DOHH2 (cell line): ENCODE results near the gene MUC5AC.

Experiments used
- EZH2phosphoT487 ChIP-seq: fragments of 200-600 bp; sonication (generic); IDR thresholded peaks from 2 replicates; pipeline ENCODE4 v1.6.1; 2017; ENCODE audit warnings: borderline replicate concordance, mild to moderate bottlenecking, antibody characterized with exemption, low read length, moderate library complexity, mixed read lengths
- TF ChIP-seq, protein P1 (sequence below): fragments of 200-600 bp; sonication (generic); IDR thresholded peaks from one replicate; pipeline ENCODE4 v1.5.1; 2014; ENCODE audit warnings: antibody characterized with exemption, mild to moderate bottlenecking, low read depth, low read length; ENCODE audit not compliant: poor library complexity, severe bottlenecking

DNA sequence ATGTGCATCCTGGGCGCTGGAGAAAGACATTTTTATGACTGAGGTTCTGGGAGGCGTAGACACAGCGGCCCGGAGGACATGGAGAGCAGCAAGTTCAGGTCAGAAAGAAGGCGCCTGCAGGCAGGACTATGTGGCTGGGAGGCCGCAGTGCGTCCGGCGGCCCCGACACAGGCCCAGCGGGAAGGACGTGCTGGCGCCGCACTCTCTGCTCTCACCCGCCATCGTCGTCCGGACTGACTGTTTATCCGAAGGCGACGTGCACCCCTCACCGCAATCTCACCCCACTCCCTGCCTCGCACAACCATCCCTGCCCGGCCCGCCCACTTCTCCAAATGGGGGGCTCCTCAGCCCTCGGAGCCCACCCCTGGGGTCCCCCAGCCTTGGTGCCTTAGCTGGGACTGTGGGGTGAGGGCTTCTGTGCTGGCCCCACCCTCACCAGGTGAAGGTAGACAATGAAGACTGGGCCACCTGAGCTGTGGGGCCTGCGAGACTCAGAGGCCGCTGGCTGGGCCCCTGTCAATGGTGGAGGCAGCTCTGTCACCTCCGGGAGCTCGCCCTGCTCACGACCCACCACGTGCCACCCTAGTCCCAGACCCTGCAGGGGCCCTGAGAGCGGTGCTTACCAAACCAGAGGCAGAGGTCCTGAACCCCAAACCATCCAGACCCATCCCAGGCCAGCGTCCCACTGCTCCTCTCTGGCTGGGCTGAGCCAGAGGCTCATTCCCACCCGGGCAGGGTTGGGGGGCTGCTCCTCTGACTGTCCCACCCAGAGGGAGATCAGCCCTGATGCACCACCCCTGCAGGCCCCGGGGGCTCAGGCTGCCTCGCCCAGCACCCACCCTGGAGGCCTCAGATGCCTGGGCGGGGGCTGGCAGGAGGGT lies 48.9 kb downstream of the MUC5AC start:
- TF ChIP-seq, protein P1, sequence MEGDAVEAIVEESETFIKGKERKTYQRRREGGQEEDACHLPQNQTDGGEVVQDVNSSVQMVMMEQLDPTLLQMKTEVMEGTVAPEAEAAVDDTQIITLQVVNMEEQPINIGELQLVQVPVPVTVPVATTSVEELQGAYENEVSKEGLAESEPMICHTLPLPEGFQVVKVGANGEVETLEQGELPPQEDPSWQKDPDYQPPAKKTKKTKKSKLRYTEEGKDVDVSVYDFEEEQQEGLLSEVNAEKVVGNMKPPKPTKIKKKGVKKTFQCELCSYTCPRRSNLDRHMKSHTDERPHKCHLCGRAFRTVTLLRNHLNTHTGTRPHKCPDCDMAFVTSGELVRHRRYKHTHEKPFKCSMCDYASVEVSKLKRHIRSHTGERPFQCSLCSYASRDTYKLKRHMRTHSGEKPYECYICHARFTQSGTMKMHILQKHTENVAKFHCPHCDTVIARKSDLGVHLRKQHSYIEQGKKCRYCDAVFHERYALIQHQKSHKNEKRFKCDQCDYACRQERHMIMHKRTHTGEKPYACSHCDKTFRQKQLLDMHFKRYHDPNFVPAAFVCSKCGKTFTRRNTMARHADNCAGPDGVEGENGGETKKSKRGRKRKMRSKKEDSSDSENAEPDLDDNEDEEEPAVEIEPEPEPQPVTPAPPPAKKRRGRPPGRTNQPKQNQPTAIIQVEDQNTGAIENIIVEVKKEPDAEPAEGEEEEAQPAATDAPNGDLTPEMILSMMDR = no peak
- no peak for TF ChIP-seq EZH2phosphoT487
